SHP77 treated with DMSO at 0.1 percent for 48 hours (cell line): ENCODE data around the gene HSBP1.

Source experiments
- DNase-seq: peaks from one replicate; lab custom pipeline; 2025; lab: John Stamatoyannopoulos, UW

The HSBP1 gene

DNA sequence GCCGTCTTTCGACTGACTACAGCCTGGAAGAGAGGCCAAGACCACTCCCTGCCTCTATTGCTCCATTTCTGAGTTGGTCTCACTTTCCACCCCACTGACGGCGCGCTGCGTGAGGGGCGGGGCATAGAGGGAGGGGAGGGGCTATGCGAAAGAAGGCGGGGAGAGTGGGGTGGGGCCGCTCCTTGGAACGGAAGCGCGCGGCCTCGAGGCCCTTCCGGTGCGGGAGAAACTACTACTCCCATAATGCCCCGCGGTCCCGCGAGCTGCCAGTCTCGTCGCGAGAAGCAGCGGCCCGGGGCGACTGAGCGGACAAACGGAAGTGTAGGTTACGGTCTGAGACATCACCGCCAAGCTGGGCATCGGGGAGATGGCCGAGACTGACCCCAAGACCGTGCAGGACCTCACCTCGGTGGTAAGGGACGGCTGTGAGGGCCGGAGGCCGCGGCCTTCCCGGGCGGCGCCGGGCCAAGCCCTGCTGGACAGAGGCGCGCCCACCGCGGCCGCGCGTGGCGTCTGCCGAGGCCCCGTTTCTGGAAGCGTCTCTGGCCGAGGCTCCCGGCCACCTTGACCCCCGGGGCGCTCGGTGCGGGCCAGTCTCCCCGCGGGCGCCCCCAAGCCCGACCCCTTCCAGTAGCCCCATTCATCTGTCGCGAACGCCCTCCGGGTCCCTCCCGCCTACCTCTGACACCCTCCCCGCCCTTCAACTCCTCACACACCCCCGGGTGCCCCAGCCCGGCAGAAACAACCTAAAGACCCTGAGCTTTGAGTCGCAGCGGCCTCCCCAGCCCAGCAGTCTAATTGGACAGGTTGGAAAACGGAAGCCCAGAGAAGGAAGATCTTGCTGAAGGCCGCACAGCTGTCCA lies at the start of gene HSBP1:
Gene HSBP1 (plus strand): TSS at position 269 of the 863 bp plus-strand sequence. CDS start 99 bp downstream, at position 368.
- DNase-seq = peak; percentile 85

DNA sequence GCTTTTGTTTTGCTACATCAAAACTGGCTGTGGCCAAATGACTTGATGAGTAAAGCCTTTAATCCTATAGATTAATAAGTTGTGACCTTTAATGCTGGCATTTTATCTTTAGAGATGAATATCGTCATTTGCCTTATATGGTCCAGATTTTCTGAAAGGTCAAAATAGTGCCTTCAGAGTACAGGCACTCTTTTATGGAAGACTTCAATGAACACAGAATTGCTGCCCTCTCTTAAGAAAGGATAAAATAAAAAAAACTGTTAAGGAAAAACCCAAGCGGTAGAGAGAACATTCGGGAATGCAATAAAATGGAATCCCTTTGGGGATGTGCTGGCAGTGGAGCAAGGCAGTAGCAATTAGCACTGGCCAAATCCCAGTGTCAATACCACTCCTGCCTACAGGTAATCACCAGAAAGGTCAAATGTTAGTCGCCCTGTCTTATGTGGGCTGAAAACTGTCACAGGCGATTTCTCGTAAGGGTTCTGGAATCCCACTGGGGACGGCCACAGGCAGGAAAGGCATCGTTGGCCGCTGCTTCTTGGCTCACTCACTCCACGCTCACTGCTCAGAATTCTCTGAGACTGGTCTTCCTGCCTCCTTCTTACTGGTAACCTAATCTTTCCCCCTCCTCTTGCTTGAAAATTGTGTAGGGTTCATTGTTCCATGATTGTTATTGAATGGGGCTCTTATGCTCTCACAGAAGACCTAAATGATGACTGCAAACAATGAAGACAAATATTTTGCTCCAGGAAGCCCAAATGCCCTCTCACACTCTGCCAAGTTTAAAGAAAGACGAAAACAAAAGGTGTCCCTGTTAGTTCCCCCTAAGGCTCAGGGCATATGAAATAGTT lies 45.4 kb upstream of the HSBP1 start:
- no peak for DNase-seq

DNA sequence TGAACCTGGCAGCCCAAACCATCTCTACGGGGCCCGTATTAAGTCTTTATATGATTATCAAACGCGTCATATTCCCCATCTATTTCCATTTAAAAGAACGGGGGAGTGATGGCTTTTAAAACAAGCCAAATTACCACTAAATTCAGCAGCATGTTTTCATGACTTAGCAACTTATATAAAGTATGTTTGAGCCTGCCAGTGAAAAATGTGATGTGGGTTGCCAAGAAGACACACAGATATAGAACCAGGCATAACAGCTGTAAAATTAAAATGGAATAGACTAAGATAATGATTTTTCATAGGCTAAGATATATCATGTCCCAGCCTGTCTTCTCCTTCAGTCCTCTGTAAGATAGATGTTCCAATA lies 44.8 kb upstream of the HSBP1 start:
- no peak for DNase-seq

DNA sequence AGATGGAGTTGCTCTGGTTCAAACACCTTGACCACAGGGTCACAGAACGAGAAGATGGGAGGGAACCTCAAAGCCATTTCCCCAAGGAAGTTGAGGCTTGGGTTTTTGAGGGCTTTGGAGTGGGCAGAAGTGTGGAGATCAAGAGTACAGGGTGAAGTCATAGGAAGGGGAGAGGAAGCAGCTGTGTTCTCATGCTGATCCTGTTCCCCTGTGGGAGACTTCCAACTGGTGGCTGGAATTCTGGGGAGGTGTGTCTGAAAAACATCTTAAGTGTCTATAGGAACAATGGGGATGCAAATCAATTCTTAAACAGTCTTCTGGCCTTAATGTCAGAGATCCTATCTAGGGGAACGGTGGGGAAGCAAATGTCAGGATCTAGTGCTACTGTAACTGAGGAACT lies 38.8 kb upstream of the HSBP1 start:
- no peak for DNase-seq

DNA sequence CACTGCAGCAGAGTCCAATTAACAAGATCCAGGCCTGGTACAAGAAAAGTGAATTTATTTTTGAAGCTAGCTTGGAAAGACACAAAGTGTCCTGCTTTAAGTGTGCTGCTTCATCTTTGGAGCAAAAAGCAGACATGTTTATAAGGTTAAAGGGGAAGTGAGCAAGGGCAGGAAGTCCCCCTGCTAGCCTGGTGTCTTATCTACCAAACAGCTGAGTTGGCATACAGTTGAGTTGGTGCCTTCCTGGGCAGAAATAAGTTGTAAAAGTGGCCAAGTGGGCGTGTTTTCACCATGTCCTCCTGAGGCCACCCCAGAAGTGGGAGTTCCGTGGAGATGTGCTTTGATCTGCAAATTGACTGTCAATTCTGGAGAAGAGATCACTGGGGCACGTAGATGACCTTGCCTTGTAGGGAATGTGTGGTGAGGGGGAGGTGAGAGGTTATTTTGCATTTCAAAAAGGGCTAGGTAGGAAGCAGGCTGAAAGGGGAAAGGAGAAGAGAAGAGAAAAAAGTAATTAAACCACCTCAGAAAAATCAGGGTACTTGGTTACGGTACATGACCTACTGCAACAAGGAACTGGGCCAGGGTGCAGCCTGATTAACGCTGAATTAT lies 38.3 kb upstream of the HSBP1 start:
- no peak for DNase-seq

DNA sequence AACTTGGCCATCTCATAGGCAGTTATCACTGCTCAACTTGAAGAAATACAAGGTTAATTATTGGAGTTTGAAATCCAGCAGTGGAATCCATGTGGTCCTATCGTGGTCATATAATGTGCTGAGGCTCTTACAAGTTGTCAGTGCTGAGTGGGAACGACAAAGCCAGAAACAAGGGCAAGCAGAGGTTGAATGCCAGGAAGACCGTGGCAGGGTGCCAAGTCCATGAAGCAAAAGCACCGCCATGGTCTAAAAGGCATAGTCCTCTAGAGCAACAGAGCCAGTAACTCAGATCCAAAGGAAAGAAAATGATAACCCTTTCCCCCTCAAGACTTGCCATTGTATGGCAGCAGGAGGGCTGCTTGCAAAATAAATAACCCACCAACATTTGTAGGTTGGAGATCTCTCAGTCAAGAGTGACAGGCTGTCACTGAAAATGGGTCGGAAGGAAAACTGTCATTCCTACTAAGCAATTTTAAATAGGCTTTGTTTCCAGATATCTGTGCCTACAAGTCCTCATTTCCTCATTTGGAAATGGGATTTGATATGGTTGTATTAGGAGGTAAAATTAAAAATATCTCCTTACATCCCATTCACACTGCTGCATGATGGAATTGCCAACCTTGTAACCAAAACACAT lies 36.4 kb upstream of the HSBP1 start:
- peak; percentile 16 for DNase-seq

DNA sequence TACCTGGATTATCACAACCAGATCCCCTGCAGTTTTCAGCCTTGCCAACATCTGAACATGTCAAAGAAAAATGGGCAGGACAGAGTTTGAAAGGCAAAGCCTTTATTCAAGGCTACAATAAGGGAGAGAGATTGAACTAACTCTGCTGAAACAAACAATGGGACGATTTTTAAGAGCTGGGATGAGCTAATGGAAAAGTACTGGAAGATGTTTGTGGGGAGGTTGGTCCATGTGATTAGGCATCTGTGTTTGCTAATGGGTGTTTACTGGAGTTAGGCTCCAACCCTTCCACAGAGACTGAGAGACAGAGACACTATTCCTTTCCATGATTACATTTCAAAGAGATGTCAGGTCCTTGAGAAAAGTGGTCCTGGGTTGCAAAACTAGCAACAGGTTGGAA lies 35.0 kb upstream of the HSBP1 start:
- DNase-seq = no peak

DNA sequence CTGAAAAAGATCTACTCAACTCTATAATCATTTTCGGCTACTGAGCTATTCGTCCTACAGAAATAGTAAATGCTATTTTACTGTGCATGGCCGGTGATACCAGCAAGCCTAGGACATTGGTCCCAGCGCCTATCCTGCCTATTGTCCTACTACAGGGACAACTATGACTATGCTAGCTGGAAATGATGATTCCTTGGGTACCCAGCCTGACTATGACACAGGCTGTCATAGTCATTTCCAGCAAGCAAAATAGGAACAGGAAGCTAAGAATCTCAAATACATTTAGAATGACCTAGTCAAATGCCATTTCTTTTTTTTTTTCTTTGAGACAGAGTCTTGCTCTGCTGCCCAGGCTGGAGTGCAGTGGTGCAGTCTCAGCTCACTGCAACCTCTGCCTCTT lies 33.7 kb upstream of the HSBP1 start:
- no peak for DNase-seq

DNA sequence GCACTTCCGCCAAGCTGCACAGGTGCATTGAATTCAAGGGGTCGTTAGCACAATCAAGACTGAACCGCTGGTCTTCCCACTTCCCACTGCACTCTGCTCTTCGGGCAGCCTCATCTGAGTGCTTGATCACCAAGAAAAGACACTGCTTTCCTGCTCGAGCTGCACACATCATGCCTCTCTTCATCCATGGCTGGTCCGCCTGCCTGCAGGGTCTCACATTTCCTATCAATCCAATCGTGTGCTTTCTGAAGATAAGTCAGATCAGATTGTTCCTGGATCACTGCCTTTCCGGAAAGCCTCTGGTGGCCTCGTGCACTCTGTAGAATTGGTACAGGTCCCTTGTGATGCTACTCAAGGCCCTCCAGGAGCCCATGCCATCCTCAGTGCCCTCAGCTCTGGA lies 30.8 kb upstream of the HSBP1 start:
- DNase-seq = no peak

DNA sequence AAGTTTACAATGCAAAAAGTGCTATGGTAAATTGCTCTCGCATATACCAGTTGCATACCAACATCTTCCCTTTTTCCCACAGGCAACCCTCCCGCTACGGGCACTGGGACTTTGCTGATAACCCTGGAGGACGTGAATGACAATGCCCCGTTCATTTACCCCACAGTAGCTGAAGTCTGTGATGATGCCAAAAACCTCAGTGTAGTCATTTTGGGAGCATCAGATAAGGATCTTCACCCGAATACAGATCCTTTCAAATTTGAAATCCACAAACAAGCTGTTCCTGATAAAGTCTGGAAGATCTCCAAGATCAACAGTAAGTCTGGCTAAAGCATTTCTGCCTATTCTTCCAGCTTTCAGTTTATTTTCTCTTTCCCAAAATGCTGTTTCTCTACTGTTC lies 27.9 kb upstream of the HSBP1 start:
- DNase-seq = no peak

DNA sequence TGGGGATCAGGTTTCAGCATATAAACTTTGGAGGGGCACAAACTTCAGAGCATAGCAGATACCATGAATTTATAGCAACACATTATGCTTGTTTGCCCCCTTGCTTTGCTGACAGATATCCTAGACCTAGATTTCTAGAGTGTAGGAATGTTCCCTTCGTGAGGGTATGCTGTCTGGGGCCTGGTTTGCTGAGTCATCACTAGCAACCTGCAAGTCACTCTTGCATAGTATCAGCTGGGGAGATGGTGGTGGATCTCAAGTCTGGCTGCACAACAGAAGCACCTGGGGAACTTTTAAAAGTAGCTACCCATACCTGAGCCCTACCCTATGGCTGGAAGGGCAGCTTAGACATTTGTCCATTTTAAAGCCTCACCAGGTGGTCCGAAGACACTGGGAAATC lies 22.3 kb upstream of the HSBP1 start:
- DNase-seq = no peak

DNA sequence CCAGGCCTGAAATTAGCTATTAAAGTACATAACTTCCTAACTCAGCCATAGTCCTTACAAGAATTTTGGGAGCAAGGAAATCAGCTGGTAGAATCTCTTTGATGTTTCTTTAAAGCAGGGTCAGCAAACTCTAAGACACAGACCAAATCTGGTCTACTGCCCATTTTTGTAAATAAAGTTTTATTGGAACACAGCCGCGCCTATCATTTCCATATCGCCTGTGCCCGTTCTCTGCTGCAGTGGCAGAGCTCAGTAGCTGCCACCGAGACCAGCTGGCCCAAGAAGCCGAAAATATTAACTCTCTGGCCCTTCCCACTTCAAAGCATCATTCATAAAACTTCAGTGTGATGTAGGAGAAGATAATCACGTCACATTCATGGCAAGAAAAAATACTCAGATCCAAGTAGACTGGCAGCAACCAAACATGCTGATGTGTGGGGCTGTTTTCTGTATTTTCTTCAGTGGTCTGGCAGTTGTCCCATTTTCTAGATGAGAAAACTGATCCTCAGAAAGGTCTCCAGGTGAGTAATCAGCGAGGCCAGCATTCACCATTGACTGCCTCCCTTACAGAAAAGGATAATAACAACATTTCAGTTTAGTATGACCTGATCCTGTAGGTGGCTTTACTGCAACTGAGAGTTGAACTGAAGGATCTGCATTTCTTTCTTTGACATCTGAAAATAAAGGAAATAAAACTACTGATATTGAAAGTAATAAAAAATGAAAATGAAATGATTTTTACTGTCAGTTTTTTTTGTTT lies 18.0 kb upstream of the HSBP1 start:
- no peak for DNase-seq

DNA sequence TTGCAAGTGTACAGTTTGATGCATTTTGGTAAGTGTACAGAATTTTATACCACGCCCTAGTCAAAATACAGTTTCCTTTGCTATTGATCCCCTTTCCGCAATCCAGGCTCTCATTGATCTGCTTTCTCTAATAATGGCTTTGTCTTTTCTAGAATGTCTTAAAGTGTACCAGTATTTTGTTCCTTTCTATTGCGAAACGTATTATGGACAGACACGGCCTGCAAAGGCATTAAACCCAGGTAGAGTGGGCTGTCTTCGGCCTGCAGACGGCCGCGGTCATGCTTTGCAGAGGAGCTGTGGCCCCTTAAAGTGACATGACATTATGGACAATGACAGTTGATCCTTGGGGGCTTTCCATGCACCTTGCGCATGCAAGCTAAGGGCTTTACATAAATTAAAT lies 15.9 kb upstream of the HSBP1 start:
- DNase-seq = no peak

DNA sequence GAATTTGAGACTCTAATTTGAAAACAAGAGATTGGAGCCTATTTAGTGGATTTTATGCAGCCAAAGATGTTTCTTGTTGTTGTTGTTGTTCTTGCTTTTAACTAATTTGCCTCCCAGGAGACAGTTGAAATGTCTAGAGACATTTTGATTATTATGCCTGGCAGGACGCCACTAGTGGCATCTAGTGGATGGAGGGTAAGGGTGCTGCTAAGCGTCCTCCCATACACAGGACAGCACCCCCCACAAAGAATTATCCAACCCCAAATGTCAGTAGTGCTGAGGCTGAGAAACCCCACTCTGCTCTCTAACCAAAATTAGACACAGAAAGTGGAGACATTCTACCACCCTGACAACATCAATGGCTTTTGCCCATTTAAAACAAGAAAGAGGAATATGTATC lies 15.4 kb upstream of the HSBP1 start:
- peak; percentile 25 for DNase-seq

DNA sequence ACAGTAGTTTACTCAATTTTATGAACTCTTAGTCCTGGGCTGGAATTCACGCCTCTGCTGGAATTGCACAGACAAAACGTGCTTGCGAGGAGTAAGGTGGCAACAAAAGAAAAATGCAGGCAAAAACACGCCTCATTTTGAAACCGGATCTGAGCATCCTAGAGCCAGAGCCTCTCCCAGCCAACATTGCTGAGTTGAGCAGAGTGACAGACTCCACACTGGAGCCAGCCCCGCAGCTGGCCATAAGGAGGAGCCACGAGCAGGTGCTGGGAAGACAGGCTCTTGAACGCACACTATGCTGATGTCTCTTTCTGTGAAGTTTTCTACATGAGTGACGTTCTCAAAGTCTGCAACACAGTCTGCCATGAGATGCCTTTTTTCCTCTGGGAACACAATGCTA lies 14.6 kb upstream of the HSBP1 start:
- peak; percentile 60 for DNase-seq

DNA sequence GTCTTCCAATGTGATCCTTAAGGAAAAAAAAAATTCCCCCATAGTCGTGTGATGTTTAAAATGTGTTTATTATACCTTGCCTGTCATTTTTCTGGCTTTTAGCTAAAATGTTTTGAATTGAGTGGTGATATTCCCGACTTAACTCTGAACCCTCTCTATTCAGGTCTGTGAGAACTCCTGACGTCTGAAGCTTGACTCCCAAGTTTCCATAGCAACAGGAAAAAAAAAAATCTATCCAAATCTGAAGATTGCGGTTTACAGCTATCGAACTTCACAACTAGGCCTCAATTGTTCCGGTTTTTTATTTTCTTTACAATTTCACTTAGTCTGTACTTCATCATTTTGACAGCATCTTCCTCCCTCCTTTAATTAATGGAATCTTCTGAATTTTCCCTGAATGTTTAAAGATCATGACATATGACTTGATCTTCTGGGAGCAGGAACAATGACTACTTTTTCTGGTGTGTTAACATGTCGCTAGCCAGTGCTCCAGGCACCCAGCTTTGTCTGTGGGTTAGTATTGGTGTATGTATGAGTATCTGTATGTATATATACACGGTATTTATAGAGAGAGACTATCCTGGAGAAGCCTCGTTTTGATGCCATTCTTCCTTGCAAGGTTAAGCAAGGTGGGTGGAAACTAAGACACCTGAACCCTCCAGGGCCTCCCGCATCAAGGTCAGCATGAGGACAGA lies 12.8 kb upstream of the HSBP1 start:
- DNase-seq = no peak

DNA sequence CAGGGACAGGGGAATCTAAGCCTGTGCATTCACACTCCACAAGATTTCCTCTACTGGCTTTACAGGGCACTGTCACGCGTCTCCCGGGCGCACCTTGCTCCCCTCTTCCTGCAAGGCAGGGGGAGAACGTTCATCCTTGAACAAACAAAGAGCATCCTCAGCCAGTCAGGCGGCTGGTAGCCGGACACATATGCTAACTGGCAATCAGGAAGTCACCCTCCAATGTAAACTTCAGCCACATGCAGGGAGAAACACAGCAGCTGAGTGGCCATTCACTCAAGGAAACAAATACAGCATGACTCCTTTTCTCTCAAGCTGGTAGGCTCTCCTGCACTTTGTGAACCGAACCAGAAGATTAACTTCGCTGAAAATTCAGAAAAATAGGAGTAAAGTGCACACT lies 10.8 kb upstream of the HSBP1 start:
- peak; percentile 65 for DNase-seq

DNA sequence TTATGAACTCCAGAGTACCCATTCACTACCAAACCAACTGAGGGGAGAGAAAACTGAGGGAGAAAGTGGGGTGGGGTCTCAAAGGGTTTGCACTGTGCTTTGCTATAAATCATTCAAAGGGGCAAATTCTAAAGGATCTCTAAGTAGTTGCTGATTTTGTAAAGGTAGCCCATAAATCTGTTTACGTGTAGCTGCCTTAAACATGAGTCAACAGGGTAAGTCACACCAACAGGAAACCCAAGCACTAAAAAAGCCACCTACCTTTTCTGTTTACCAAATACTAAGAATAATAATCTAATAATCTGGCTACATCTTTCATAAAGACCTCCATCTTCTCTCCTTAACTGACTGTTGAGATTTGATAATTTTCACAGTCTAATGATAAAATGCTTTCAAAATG lies 8.4 kb upstream of the HSBP1 start:
- DNase-seq = no peak

DNA sequence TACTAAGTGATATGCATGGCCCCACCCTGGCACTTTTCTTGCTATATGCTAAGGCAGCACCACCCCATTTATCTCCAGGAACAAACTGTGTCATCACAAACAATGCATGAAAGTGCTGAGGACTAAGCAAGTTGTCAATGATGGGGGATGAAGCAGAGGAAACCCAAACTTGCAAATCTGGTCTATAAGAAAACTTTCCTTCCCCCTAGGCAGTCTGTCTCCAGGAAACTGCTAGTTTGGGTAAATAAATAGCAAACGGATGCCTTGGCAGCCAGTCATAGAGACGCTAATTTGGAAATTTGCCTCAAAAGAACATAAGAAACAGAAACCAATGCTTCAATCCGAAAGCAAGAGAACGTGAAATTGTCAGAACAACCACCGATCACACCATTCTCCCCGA lies 5.6 kb upstream of the HSBP1 start:
- no peak for DNase-seq

DNA sequence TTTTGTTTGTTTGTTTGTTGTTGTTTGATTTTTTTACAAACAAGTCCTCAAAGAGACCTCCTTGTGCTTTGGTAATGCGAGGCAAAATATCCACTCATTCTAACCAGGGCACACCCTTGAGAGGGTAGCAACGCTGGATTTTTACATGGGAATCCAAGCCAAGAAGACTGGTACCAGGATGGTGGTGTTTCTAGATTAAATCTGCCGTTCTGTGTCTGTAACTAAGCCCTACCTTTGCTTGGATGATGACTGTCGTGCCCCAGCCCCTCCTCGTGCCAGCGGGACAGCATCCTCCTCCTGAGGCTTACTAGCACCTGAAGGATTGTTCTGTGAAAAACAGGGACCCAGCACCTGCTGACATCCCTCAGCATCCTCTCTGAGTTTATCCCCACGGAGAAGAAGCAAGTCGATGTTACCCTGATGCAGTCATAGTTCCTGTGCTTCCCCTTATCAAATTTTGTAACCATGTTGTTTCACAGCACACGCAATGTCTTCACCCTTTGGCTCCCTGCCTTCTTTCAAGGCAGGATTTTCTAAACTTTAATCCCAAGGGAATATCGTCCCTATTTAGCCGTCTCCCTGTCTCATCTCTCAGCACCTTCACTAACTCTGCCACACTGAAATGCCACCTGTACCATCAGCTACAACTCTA lies 5.1 kb upstream of the HSBP1 start:
- no peak for DNase-seq

DNA sequence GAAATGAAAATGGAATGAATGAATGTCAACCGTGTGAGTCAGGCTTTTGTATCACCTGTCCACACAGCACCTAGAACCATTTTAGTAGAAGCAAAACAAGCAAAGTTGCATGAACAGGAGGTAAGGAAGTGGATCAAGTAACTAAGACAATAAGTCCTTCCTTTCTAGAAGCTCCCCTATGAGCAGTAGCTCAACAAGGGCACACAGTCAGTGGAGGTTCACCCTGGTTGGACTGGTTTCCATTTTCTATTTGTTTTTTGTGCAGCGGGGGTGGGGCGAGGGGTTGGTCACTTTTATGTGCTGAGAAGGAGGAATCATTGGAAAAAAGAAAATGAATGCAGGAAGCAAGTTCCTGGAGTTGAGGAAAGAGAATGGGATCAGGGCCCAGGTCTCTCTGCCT lies 4.0 kb upstream of the HSBP1 start:
- no peak for DNase-seq
